Loucy (cell line): ENCODE results near the gene SORD.
A peak's percentile ranks its signal among the peaks of the same experiment; 100 is the strongest.

Experiments used
- H2AFZ ChIP-seq: fragments of 200-600 bp; sonication (generic); 2 replicates; pipeline ENCODE4 v1.6.0; 2016; ENCODE audit warnings: antibody characterized with exemption, mild to moderate bottlenecking, low read length, moderate library complexity
- H3F3A ChIP-seq: fragments of 200-600 bp; 2 replicates; pipeline ENCODE4 v1.6.0; 2016; ENCODE audit warnings: antibody characterized with exemption, low read depth, mild to moderate bottlenecking
- H3K27me3 ChIP-seq: fragments of 200-600 bp; sonication (generic); 2 replicates; pipeline ENCODE4 v1.6.1; 2014; ENCODE audit warnings: low read length, mild to moderate bottlenecking; ENCODE audit not compliant: insufficient read depth, poor library complexity, severe bottlenecking
- H3K36me3 ChIP-seq: fragments of 200-600 bp; sonication (generic); 2 replicates; pipeline ENCODE4 v1.6.1; 2016; ENCODE audit warnings: low read length; ENCODE audit not compliant: insufficient read depth
- H3K4me1 ChIP-seq: fragments of 200-600 bp; sonication (generic); 2 replicates; pipeline ENCODE4 v1.5.1; 2014; ENCODE audit warnings: low read length, mild to moderate bottlenecking; ENCODE audit not compliant: insufficient read depth, poor library complexity, severe bottlenecking
- H3K4me2 ChIP-seq: fragments of 200-600 bp; sonication (generic); 2 replicates; pipeline ENCODE4 v1.6.0; 2014; ENCODE audit warnings: antibody characterized with exemption, low read length, low read depth, mild to moderate bottlenecking; ENCODE audit not compliant: poor library complexity, severe bottlenecking
- H3K4me3 ChIP-seq: fragments of 200-600 bp; sonication (generic); 2 replicates; pipeline ENCODE4 v1.5.1; 2014; ENCODE audit warnings: low read length, mild to moderate bottlenecking, mixed read lengths; ENCODE audit not compliant: poor library complexity, severe bottlenecking
- H3K79me2 ChIP-seq: fragments of 200-600 bp; sonication (generic); 2 replicates; pipeline ENCODE4 v1.6.1; 2014; ENCODE audit warnings: low read length; ENCODE audit not compliant: insufficient read depth
- H3K9ac ChIP-seq: fragments of 200-600 bp; sonication (generic); 2 replicates; pipeline ENCODE4 v1.6.0; 2014; ENCODE audit warnings: mild to moderate bottlenecking, low read depth, low read length, moderate library complexity; ENCODE audit not compliant: poor library complexity, severe bottlenecking
- H3K9me2 ChIP-seq: fragments of 200-600 bp; sonication (generic); replicated peaks from 2 replicates; pipeline ENCODE4 v1.6.1; 2016; ENCODE audit warnings: low read depth, low read length, mixed read lengths
- H3K9me3 ChIP-seq: fragments of 200-600 bp; sonication (generic); 2 replicates; pipeline ENCODE4 v1.6.1; 2014; ENCODE audit warnings: mild to moderate bottlenecking, antibody characterized with exemption, low read length, low read depth; ENCODE audit not compliant: insufficient read depth
- H4K20me1 ChIP-seq: fragments of 200-600 bp; sonication (generic); 2 replicates; pipeline ENCODE4 v1.6.0; 2014; ENCODE audit warnings: antibody characterized with exemption, low read length, mild to moderate bottlenecking; ENCODE audit not compliant: insufficient read depth, poor library complexity, severe bottlenecking
- EZH2phosphoT487 ChIP-seq: fragments of 200-600 bp; IDR thresholded peaks from 2 replicates; pipeline ENCODE4 v1.6.1; 2018; ENCODE audit warnings: antibody characterized with exemption, mild to moderate bottlenecking, moderate library complexity, borderline replicate concordance
- TF ChIP-seq, protein P1 (sequence below): fragments of 200-600 bp; sonication (generic); conservative IDR thresholded peaks from 2 replicates; pipeline ENCODE4 v1.5.1; 2014; ENCODE audit warnings: mild to moderate bottlenecking, antibody characterized with exemption, low read length

Gene SORD

GRCh38 chr15:45107941-45108630 lies 85.1 kb downstream of the SORD start:
- H3K4me2 ChIP-seq, result no peak overlapping the region
- no peaks in the 10 kb centered on the region for H3F3A ChIP-seq
- H4K20me1 ChIP-seq, result no peaks in the 10 kb centered on the region
- H3K9me2 ChIP-seq, result no peaks in the 10 kb centered on the region
- H3K4me1 ChIP-seq, result no peaks in the 10 kb centered on the region
- no peak overlapping the region for H3K9ac ChIP-seq
- H2AFZ ChIP-seq, result no peak overlapping the region
- H3K27me3 ChIP-seq, result no peaks in the 10 kb centered on the region
- H3K4me3 ChIP-seq, result no peak overlapping the region
- no peaks in the 10 kb centered on the region for H3K79me2 ChIP-seq
- no peak for TF ChIP-seq EZH2phosphoT487
- TF ChIP-seq, protein P1, sequence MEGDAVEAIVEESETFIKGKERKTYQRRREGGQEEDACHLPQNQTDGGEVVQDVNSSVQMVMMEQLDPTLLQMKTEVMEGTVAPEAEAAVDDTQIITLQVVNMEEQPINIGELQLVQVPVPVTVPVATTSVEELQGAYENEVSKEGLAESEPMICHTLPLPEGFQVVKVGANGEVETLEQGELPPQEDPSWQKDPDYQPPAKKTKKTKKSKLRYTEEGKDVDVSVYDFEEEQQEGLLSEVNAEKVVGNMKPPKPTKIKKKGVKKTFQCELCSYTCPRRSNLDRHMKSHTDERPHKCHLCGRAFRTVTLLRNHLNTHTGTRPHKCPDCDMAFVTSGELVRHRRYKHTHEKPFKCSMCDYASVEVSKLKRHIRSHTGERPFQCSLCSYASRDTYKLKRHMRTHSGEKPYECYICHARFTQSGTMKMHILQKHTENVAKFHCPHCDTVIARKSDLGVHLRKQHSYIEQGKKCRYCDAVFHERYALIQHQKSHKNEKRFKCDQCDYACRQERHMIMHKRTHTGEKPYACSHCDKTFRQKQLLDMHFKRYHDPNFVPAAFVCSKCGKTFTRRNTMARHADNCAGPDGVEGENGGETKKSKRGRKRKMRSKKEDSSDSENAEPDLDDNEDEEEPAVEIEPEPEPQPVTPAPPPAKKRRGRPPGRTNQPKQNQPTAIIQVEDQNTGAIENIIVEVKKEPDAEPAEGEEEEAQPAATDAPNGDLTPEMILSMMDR, result no peak
- no peaks in the 10 kb centered on the region for H3K9me3 ChIP-seq
- no peaks in the 10 kb centered on the region for H3K36me3 ChIP-seq

DNA sequence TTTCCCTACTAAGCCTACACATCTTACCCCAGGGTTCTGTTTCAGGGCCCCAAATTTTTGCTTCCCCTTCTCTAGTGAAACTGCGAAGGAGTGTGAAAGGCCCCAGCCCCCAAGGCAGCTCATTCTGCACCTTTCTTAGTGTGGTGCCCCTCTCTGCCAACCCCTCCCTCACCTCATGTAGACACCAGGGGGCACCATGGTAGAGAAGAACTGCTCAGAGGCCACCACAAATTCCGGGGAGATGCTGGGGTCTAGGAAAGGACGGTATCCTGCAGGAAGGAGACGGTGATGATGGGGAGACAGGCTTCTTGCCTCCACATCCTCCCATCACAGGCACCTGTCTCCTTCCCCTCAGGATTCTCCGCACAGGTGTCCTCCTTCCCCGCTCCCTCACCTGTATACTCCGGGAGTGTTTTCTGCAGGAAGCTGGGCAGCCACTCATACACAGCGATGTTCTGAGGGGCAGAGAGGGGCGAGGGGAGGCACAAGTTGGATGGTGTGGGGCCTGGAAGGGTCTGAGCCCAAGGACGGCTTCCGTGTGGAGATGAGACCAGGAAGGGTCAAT lies 87.3 kb downstream of the SORD start:
- H3K27me3 ChIP-seq, result no peaks in the 10 kb centered on the region
- no peak overlapping the region for H2AFZ ChIP-seq
- H4K20me1 ChIP-seq, result no peaks in the 10 kb centered on the region
- no peak overlapping the region for H3K4me3 ChIP-seq
- no peak overlapping the region for H3K4me2 ChIP-seq
- H3K9me2 ChIP-seq, result no peaks in the 10 kb centered on the region
- H3K9me3 ChIP-seq, result no peaks in the 10 kb centered on the region
- H3K4me1 ChIP-seq, result no peaks in the 10 kb centered on the region
- TF ChIP-seq, protein P1, result peak; percentile 27; the same call in 1 of the 2 replicates
- TF ChIP-seq EZH2phosphoT487, result no peak
- H3F3A ChIP-seq, result no peaks in the 10 kb centered on the region
- H3K36me3 ChIP-seq, result no peaks in the 10 kb centered on the region
- no peaks in the 10 kb centered on the region for H3K79me2 ChIP-seq
- no peak overlapping the region for H3K9ac ChIP-seq

DNA sequence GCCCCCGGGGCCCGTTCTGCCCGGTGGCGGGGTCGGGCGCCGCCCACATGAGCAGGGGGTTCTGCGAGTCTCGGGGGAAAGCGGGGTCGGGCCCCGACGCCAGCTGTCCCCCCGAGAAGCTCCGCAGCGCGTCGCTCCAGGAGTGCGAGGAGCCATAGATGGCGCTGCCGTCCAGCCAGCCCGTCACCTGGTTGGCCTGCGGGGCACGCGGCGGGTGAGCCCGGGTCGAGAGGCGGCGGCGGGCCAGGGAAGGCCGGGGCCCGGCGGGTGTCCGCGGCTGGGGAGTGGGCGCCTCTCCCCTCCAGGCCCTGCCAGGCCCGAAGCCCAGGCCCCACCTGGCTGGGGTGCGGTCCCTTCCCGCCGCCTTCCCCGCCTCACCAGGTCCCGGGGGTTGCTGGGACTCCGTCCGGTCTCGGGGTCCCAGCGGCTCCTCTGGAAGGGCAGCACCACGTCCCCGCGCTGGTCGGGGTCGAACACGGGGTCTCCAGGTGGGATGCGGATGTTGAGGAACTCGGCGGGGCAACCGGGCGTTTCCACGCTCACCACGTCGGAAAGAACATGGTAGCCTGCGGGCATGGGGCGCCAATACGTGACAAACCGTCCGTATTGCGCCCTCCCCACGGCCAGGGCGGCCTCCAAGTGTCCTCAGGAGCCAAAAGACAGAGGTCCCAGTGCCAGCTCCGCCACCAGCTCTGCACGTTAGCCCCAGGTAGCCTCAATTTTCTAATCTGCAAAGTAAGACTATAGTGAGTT lies 88.6 kb downstream of the SORD start:
- Histone ChIP-seq H3K9ac (no peak overlapping the region), H3F3A (no peaks in the 10 kb centered on the region), H3K9me3 (no peaks in the 10 kb centered on the region), H4K20me1 (no peaks in the 10 kb centered on the region), H3K79me2 (no peaks in the 10 kb centered on the region), H3K27me3 (no peaks in the 10 kb centered on the region), H2AFZ (no peak overlapping the region), H3K9me2 (no peaks in the 10 kb centered on the region), H3K36me3 (no peaks in the 10 kb centered on the region), H3K4me3 (no peak overlapping the region), H3K4me2 (no peak overlapping the region), H3K4me1 (no peaks in the 10 kb centered on the region)
- no peak for TF ChIP-seq EZH2phosphoT487
